NCI-H460 (cell line): ENCODE data around the gene DUSP12. TPM values are rescaled to one million over a fixed set of nuclear protein-coding genes. Genes with fewer than 3 reads are reported as not detected.

Experiments
- DNase-seq: peaks from one replicate; pipeline ENCODE4 v3.0.0-alpha.2; 2016; ENCODE audit warnings: low read depth; ENCODE audit errors: extremely low read depth
- small RNA-seq, 2 experiments: library from RNA; depleted of rRNA; stranded (forward); fragments of <200 nt; gene quantifications; one replicate each; pipeline ENCODE3, GENCODE V24; 2014
- total RNA-seq: library from RNA; depleted of rRNA; stranded (reverse); fragments of >200 nt; shearing (Covaris generic); gene quantifications from 2 replicates; pipeline ENCODE4 v1.2.3, GENCODE V29; 2014; rRNA removed

DUSP12 gene
- total RNA-seq, 1 experiment from 2014 or later: 101 TPM

- no peak for DNase-seq
Observed at GRCh38 chr1:161805399-161806197, 56.0 kb downstream of the DUSP12 start.

Small RNA genes lying within 50 kb of the gene (small RNA-seq; reads per million reads assigned to genes)
- gene RN7SL466P: 0 reads per million in 2 experiments

Other genes starting within 250 kb of the DUSP12 start
- 0.75 and 1.8 TPM in 2 replicates for gene FCGR2A, start 244.3 kb upstream of the DUSP12 start, total RNA-seq
- 0.45 and 0.84 TPM in 2 replicates for gene HSPA6, start 225.2 kb upstream of the DUSP12 start, total RNA-seq
- not detected in 2 replicates for gene FCGR3A, start 200.0 kb upstream of the DUSP12 start, total RNA-seq
- gene FCGR3B, start 118.6 kb upstream of the DUSP12 start, total RNA-seq: not detected in 2 replicates
- not detected in 2 replicates for gene FCGR2B, start 86.6 kb upstream of the DUSP12 start, total RNA-seq
- 0.17 and 0.20 TPM in 2 replicates for gene FCRLA, start 42.6 kb upstream of the DUSP12 start, total RNA-seq
- 0.97 and 2.0 TPM in 2 replicates for gene FCRLB, start 28.2 kb upstream of the DUSP12 start, total RNA-seq
- gene ATF6, start 16.5 kb downstream of the DUSP12 start, total RNA-seq: 53.6 and 56.4 TPM in 2 replicates